ENCODE measurements around the gene ADCY2. TPM values are rescaled to one million over a fixed set of nuclear protein-coding genes. Genes with fewer than 3 reads are reported as not detected.

Gene ADCY2
- total and polyA plus RNA-seq, 9 of the 15 experiments (the other 6 are each of a cell fraction or from before 2014, with no cell fraction given) = 0.01 to 0.15 (median 0.03) TPM; not detected in 5

- no TSS peak for BruUV-seq (replicated peaks)
- Histone ChIP-seq H3K4me2 (ENCODE audit: insufficient read depth, low read length) (no peak overlapping the region), H3K27me3 (ENCODE audit: control insufficient read depth in 2 of 2, insufficient read depth in 2 of 2, low read length in 2 of 2) (no peaks in the 10 kb centered on the region; a peak in 1 of 5 replicates), H3K9me3 (replicated peaks; ENCODE audit: control insufficient read depth, insufficient read depth, low read depth, low read length) (no peaks in the 10 kb centered on the region), H2AFZ (ENCODE audit: low read depth, low read length) (no peak overlapping the region), H3K36me3 (ENCODE audit: control insufficient read depth, insufficient read depth, low read length) (no peaks in the 10 kb centered on the region), H3K4me3 (no peak overlapping the region), H3K4me1 (replicated peaks in 1 of 2; ENCODE audit: control insufficient read depth in 2 of 2, insufficient read depth in 2 of 2, low read length in 2 of 2) (no peaks in the 10 kb centered on the region), H3K9ac (ENCODE audit: insufficient read depth in 1 of 2, low read depth in 2 of 2, low read length in 2 of 2) (no peak overlapping the region), H3K27ac (ENCODE audit: extremely low read depth, low read depth, low read length) (no peak overlapping the region), H4K20me1 (replicated peaks; ENCODE audit: control insufficient read depth, insufficient read depth, low read length) (no peaks in the 10 kb centered on the region), H3K9me1 (ENCODE audit: control insufficient read depth, insufficient read depth, low read length) (no peaks in the 10 kb centered on the region), H3K79me2 (ENCODE audit: control insufficient read depth, insufficient read depth, low read length) (no peaks in the 10 kb centered on the region)
- CTCF ChIA-PET (ENCODE audit: low intra/inter-chr PET ratio) = no interaction called here
- no peak for FAIRE-seq
- WGBS (ENCODE audit: insufficient coverage, low coverage, missing lambda C conversion rate) = 0% methylated on average over 1 of the region's 1 CpG
- intact Hi-C loops (cut with micrococcal nuclease) = no loop called here
- TF ChIP-seq ZNF224 (CRISPR knock-in tag; IDR thresholded peaks at IDR 0.05) (no peak), TRIM24 (IDR thresholded peaks at IDR 0.05) (no peak), TBL1XR1 (IDR thresholded peaks at IDR 0.05; ENCODE audit: low read length in 2 of 2) (no peak), XRCC5 (IDR thresholded peaks at IDR 0.05; ENCODE audit: low read depth, low read length) (no peak), ZNF584 (CRISPR knock-in tag; IDR thresholded peaks at IDR 0.05; ENCODE audit: low read depth) (no peak), SMAD4 (CRISPR knock-in tag; conservative IDR thresholded peaks at IDR 0.05) (no peak), RFX5 (IDR thresholded peaks at IDR 0.05; ENCODE audit: low read depth, low read length) (no peak), MYBL2 (IDR thresholded peaks at IDR 0.05; ENCODE audit: low read depth) (no peak), MYBL2 (CRISPR knock-in tag; IDR thresholded peaks at IDR 0.05; ENCODE audit: borderline replicate concordance) (no peak), ZNF175 (CRISPR knock-in tag; IDR thresholded peaks at IDR 0.05; ENCODE audit: low read depth) (no peak), E2F3 (CRISPR knock-in tag; IDR thresholded peaks at IDR 0.05) (no peak), ZNF277 (CRISPR knock-in tag; IDR thresholded peaks at IDR 0.05; ENCODE audit: borderline replicate concordance) (no peak), FOXJ3 (CRISPR knock-in tag; IDR thresholded peaks at IDR 0.05) (no peak), CC2D1A (IDR thresholded peaks at IDR 0.05) (no peak)
- in situ Hi-C loops (cut with MboI) = no loop called here
- ATAC-seq = no peak
- no peak for DNase-seq (ENCODE audit: extremely low read depth in 1 of 4, low spot score in 3 of 4)
- POLR2A ChIA-PET = no interaction called here
These were observed 138.0 kb downstream of the ADCY2 start for GRCh38 chr5:7533941-7534340.

Data from K562 (cell line).